Hepatocyte (in vitro differentiated cells): Measurements from ENCODE around the gene STKLD1. TPM values are rescaled to one million over a fixed set of nuclear protein-coding genes. Genes with fewer than 3 reads are reported as not detected.

Experiments used
- polyA plus RNA-seq: library from polyadenylated mRNA; unstranded; fragments of >200 nt; fragmentation: Nextera tagmentation; extraction: Ambion mirVana; gene quantifications from 2 replicates; pipeline ENCODE4 v1.2.1, GENCODE V29; 2016
- small RNA-seq: library from RNA; depleted of rRNA; stranded (forward); fragments of <200 nt; gene quantifications from one replicate; pipeline ENCODE3, GENCODE V24; 2014
- total RNA-seq: library from RNA; depleted of rRNA; stranded (reverse); fragments of >200 nt; gene quantifications from 2 replicates; pipeline ENCODE4 v1.2.3, GENCODE V29; 2014

STKLD1 gene
- total and polyA plus RNA-seq, 2 experiments from 2014 or later = 0.10 to 2.5 TPM

Small RNA genes lying within 50 kb of the gene (small RNA-seq; reads per million reads assigned to genes)
- not detected for gene RF00019
- gene SNORD24 = not detected
- gene SNORD36A = not detected
- gene SNORD36B = not detected
- not detected for gene SNORD36C

Other genes with a start within 250 kb of the STKLD1 start
- gene GBGT1, start 212.5 kb upstream of the STKLD1 start, total RNA-seq = 10.1 and 15.5 TPM in 2 replicates
- 4.0 and 5.8 TPM in 2 replicates for gene GBGT1, start 212.5 kb upstream of the STKLD1 start, polyA plus RNA-seq
- gene OBP2B, start 167.1 kb upstream of the STKLD1 start, total RNA-seq = not detected in 2 replicates
- gene OBP2B, start 167.1 kb upstream of the STKLD1 start, polyA plus RNA-seq = not detected in 2 replicates
- 3.4 and 4.8 TPM in 2 replicates for gene ABO, start 101.2 kb upstream of the STKLD1 start, total RNA-seq
- 9.5 and 15.7 TPM in 2 replicates for gene ABO, start 101.2 kb upstream of the STKLD1 start, polyA plus RNA-seq
- gene SURF6, start 40.2 kb upstream of the STKLD1 start, total RNA-seq = 20.2 and 23.4 TPM in 2 replicates
- gene SURF6, start 40.2 kb upstream of the STKLD1 start, polyA plus RNA-seq = 22.9 and 24.3 TPM in 2 replicates
- 15.3 and 18.8 TPM in 2 replicates for gene MED22, start 28.2 kb upstream of the STKLD1 start, total RNA-seq
- gene MED22, start 28.2 kb upstream of the STKLD1 start, polyA plus RNA-seq = 18.7 and 23.4 TPM in 2 replicates
- gene RPL7A, start 28.1 kb upstream of the STKLD1 start, total RNA-seq = 2,138 and 2,226 TPM in 2 replicates
- gene RPL7A, start 28.1 kb upstream of the STKLD1 start, polyA plus RNA-seq = 377 and 404 TPM in 2 replicates
- gene SURF1, start 19.9 kb upstream of the STKLD1 start, total RNA-seq = 33.9 and 37.4 TPM in 2 replicates
- gene SURF1, start 19.9 kb upstream of the STKLD1 start, polyA plus RNA-seq = 76.5 and 83.9 TPM in 2 replicates
- gene SURF2, start 19.8 kb upstream of the STKLD1 start, total RNA-seq = 13.2 and 13.6 TPM in 2 replicates
- gene SURF2, start 19.8 kb upstream of the STKLD1 start, polyA plus RNA-seq = 22.9 and 25.5 TPM in 2 replicates
- 354 and 374 TPM in 2 replicates for gene SURF4, start 306 bp upstream of the STKLD1 start, total RNA-seq
- 294 and 360 TPM in 2 replicates for gene SURF4, start 306 bp upstream of the STKLD1 start, polyA plus RNA-seq
- 16.6 and 19.4 TPM in 2 replicates for gene REXO4, start 41.6 kb downstream of the STKLD1 start, total RNA-seq
- 17.2 and 18.0 TPM in 2 replicates for gene REXO4, start 41.6 kb downstream of the STKLD1 start, polyA plus RNA-seq
- gene ADAMTS13, start 46.0 kb downstream of the STKLD1 start, total RNA-seq = 1.5 and 6.8 TPM in 2 replicates
- 6.5 and 11.4 TPM in 2 replicates for gene ADAMTS13, start 46.0 kb downstream of the STKLD1 start, polyA plus RNA-seq
- gene CACFD1, start 83.6 kb downstream of the STKLD1 start, total RNA-seq = 31.5 and 37.8 TPM in 2 replicates
- 49.2 and 50.4 TPM in 2 replicates for gene CACFD1, start 83.6 kb downstream of the STKLD1 start, polyA plus RNA-seq
- gene SLC2A6, start 102.7 kb downstream of the STKLD1 start, total RNA-seq = 5.7 and 7.3 TPM in 2 replicates
- 10.6 and 14.8 TPM in 2 replicates for gene SLC2A6, start 102.7 kb downstream of the STKLD1 start, polyA plus RNA-seq
- not detected in 2 replicates for gene MYMK, start 148.6 kb downstream of the STKLD1 start, total RNA-seq
- gene MYMK, start 148.6 kb downstream of the STKLD1 start, polyA plus RNA-seq = 0.91 and 1.3 TPM in 2 replicates
- 2.2 and 2.7 TPM in 2 replicates for gene ADAMTSL2, start 158.3 kb downstream of the STKLD1 start, total RNA-seq
- 1.5 and 2.3 TPM in 2 replicates for gene ADAMTSL2, start 158.3 kb downstream of the STKLD1 start, polyA plus RNA-seq
- gene FAM163B, start 233.0 kb downstream of the STKLD1 start, total RNA-seq = 0.68 and 1.0 TPM in 2 replicates
- 0.35 TPM in 1 of 2 replicates, not detected in the other for gene FAM163B, start 233.0 kb downstream of the STKLD1 start, polyA plus RNA-seq